ENCODE results near the gene ELANE.

Gene ELANE

DNA sequence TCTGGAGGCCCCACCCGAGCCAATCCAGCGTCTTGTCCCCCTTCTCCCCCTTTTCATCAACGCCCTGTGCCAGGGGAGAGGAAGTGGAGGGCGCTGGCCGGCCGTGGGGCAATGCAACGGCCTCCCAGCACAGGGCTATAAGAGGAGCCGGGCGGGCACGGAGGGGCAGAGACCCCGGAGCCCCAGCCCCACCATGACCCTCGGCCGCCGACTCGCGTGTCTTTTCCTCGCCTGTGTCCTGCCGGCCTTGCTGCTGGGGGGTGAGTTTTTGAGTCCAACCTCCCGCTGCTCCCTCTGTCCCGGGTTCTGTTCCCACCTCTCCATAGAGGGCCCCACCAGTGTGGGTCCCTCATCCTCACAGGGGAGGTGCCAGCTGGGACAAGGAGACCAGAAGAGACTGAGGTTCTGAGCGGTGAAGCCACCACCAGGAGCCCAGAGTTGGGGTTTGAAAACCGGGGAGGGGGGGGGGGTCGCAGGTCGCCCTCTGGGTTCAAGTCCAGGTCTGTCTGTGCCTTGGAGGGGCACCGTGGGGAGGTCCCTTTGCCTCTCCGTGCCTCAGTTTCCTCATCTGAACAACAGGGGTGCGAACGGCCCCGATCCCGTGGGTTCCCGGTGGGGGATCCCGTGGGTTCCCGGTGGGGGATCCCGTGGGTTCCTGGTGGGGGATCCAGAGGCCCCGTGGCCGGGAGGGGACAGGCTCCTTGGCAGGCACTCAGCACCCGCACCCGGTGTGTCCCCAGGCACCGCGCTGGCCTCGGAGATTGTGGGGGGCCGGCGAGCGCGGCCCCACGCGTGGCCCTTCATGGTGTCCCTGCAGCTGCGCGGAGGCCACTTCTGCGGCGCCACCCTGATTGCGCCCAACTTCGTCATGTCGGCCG, at the start of gene ELANE:
TSS of gene ELANE (plus strand) at position 168 of the 878 bp plus-strand sequence. CDS start at position 194, 26 bp downstream.
- DNase-seq, result no peak

DNA sequence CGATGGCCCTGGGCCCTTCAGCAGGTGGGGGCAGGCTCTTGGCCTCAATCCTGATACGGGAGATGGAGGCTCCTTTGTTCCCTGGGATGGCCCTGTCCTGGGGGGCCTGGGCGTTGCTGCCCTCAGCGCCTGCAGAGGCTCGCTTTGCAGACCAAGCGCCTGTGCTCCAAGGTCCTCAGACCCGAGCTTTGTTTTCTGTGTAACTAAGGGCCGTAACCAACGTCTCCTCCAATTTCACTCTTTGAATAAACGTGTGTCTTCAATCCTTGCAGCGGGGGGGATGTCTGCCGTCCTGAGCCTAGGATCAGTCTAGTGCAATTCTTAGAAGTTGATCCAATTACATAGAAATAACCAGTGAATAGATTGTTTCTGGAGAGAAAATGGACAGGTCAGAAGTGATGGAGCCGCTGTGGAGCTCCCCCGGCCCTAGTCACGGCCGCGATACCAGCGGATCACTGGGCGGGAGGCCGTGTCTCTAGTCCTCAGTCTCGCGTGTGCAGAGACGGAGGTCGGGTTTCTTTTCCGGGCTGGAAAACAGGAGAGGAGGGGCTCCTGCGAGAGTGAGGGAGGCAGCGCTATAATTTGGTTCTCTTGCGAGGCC, 49.5 kb upstream of the ELANE start:
- DNase-seq, result no peak

DNA sequence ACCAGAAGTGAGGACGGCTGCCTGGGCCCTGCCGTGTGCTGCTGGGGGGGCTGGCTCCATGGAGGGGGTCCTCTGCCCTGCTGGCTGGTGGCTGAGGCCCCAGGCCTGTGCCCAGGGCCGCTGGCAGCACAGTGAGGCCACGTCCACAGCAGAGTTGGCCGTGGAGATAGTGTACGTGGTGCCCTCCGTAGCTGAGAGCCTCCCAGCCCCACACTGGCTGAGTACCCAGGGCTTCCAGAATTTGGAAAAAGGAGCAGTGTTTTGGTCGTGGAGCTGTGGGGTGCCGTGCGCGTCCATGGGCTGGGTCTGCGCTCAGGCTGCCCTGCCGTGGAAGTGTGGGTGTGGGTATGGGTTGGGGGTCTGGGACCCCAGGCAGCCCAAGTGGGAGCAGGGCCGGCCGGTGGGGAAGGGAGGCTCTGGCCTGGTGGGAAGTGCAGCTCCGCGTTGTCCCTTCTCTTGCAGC, 49.0 kb upstream of the ELANE start:
- no peak for DNase-seq

DNA sequence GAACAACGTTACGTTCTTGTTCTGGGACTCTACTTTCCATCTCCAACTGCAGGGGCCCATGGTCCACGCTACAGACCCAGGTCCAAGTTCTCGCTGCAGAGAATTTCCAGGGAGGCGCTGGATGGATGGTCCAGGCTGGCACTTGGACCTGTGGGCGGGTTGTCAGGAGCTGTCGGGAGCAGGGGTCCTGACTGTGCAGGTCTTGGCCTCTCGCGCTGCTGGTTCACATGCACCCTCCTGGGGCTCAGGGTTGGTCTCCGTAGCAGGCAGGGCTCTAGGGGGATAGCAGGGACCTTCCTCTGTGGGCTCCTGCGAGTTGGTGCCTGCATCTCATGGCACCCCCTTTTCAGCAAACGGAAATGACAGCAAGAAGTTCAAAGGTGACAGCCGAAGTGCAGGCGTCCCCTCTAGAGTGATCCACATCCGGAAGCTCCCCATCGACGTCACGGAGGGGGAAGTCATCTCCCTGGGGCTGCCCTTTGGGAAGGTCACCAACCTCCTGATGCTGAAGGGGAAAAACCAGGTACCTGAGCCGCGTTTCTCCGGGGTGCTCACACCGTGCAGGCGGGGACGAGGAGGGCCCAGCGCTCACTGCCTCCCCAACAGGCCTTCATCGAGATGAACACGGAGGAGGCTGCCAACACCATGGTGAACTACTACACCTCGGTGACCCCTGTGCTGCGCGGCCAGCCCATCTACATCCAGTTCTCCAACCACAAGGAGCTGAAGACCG, 48.3 kb upstream of the ELANE start:
- DNase-seq, result no peak

DNA sequence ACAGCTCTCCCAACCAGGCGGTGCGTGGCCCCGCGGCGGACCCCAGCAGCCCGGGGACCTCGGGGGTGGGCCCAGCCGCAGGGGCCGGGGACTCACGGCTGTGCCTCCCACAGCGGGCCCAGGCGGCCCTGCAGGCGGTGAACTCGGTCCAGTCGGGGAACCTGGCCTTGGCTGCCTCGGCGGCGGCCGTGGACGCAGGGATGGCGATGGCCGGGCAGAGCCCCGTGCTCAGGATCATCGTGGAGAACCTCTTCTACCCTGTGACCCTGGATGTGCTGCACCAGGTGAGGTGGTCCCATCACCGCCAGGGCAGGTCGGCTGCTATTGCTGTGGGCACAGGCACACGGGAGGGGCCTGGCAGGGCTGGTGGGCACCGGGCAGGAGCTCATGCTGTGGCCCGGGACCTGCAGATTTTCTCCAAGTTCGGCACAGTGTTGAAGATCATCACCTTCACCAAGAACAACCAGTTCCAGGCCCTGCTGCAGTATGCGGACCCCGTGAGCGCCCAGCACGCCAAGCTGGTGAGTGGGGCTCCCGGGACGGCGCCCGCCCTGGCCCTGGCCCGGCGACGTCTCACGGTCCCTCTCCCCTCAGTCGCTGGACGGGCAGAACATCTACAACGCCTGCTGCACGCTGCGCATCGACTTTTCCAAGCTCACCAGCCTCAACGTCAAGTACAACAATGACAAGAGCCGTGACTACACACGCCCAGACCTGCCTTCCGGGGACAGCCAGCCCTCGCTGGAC, 47.5 kb upstream of the ELANE start:
- no peak for DNase-seq

DNA sequence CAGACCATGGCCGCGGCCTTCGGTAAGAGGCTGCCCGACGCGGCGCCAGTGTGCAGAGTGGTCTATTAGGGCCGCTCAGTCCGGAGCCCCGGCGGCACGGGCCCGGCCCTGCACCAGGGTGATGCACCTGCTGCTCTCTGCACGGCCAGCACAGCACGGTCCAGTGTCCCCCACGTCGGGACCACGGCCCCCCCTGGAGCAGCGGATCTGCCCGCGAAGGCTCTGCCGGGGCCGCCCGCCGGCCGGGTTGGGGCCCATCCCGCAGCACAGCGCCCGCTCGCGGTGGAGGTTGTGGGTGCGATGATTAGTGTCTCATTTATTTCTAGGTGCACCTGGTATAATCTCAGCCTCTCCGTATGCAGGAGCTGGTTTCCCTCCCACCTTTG, 46.9 kb upstream of the ELANE start:
- DNase-seq, result no peak

DNA sequence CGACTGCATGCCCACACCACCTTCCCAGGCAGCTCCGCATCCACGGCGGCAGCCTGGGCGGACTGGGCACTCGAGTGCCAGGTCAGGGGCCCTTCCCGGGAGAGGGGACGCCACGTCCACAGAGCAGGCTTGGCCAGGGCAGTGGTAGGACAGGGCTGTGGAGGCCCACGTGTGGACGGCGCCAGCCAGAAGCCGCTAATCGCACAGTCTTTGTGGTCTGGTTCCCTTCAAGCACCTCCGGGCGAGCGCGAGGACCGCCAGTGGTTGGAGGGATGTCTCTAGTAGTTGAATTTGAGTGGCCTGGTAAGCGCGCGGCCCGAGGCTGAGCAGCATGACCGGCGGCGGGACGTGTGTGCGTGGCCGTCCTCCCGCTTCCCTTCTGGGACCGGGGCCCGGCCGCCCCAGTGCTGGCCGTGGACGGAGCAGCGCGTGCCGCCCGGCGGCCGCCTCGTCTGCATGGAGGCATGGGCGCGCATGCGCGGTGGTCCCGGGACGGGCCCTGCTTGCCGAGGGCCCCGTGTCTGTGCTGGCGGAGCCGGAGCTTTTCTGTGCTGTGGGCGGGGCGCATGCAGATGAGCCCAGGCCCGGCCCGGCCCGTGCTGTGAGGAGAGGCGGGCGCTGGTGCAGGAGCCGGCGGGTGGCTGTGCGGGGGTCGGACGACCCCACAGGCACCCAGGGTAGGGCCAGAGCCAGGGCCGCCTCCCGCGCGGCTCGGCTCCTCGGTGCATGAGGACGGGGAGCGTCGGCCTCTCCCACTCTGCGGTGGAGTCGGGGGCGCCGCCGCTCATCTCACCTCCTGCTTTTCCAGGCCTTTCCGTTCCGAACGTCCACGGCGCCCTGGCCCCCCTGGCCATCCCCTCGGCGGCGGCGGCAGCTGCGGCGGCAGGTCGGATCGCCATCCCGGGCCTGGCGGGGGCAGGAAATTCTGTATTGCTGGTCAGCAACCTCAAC, 46.2 kb upstream of the ELANE start:
- no peak for DNase-seq

DNA sequence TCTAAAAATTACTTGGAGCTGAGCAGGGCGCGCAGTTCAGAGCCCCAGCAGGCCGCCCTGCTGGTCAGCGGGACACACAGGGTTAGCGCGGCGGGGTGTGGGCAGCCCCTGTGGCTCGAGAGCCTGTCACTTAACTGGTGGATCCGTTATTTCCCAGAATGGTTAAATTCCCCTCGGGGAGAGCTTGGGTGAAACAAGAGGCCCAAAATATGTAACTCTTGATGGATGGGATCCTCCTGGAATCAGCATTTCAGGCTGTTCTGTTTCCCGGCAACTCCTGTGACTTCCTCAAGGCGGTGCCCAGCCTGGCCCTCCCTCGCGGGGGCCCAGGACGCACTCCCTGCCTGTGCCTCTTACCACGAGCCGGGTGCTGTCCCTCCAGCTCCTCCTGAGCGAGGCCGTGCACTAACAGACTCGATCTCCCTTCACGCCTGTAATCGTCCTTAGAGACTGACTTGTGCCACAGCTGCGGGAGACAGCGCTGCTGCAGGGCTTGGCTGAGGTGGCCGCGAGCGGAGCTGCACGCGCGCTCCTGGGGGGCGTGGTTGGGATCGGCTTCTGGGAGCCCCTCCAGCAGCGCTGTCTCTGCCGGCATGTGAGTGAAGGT, 45.2 kb upstream of the ELANE start:
- no peak for DNase-seq

DNA sequence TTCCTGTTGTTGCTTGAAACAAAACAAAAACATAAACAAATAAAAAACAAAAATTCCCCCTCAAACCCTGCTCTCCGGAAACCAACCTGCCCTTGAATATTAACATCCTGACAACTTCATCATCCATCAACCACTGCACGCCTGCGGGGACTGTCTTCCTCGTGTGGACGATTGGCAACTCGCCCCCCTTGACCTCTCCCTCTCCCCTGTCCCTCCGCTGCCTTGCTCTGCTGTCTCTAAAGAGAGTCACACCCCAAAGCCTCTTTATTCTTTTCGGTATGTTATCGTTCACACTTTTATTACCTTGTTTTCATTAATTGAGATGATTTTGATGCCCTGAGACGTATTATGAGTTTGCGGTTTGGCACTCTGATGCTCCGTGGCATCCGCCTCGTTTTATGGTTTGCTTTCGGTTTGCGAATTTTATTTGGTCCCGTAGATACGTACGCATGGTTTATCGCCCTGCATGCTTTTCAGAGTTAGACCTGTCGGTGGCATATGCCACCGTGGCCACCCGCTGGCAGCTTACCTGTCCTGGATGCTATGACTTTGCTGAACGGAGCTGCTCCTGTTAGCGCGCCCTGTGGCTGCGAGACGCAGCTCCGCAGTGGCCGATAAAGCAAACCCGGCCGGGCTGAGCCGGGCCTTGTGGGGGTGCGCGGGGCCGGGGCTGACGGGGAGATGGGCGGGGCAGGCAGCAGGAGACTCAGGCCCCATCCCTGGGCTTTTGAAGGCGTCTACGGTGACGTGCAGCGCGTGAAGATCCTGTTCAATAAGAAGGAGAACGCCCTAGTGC, 44.3 kb upstream of the ELANE start:
- DNase-seq, result no peak

DNA sequence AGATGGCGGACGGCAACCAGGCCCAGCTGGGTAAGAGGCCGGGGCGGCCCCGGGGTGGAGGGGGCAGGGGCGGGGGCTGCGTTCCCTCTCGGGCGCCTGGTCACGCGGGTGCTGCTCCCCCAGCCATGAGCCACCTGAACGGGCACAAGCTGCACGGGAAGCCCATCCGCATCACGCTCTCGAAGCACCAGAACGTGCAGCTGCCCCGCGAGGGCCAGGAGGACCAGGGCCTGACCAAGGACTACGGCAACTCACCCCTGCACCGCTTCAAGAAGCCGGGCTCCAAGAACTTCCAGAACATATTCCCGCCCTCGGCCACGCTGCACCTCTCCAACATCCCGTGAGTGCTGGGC, 43.7 kb upstream of the ELANE start:
- DNase-seq, result no peak

DNA sequence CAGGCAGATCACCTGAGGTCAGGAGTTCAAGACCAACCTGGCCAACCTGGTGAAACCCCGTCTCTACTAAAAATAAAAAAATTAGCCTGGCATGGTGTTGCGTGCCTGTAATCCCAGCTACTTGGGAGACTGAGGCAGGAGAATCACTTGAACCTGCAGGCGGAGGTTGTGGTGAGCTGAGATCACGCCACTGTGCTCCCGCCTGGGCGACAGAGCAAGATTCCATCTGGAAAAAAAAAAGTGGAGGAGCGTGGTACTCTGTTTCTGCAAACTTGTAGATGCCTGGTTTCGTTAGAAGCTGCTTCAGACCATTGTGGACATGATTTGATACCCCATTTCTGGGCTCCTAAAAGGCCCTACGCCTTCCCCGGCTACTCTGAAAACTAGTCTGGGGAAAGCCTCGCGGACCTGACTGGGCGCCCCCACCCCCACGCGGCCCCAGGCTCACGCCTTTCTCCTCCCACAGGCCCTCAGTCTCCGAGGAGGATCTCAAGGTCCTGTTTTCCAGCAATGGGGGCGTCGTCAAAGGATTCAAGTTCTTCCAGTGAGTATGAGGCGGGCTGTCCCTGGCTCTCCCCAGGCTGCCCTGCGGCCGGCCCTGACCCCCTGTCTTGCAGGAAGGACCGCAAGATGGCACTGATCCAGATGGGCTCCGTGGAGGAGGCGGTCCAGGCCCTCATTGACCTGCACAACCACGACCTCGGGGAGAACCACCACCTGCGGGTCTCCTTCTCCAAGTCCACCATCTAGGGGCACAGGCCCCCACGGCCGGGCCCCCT, 41.8 kb upstream of the ELANE start:
- no peak for DNase-seq

DNA sequence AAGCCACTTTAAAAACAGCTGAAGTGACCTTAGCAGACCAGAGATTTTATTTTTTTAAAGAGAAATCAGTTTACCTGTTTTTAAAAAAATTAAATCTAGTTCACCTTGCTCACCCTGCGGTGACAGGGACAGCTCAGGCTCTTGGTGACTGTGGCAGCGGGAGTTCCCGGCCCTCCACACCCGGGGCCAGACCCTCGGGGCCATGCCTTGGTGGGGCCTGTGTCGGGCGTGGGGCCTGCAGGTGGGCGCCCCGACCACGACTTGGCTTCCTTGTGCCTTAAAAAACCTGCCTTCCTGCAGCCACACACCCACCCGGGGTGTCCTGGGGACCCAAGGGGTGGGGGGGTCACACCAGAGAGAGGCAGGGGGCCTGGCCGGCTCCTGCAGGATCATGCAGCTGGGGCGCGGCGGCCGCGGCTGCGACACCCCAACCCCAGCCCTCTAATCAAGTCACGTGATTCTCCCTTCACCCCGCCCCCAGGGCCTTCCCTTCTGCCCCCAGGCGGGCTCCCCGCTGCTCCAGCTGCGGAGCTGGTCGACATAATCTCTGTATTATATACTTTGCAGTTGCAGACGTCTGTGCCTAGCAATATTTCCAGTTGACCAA, 41.1 kb upstream of the ELANE start:
- DNase-seq, result no peak

DNA sequence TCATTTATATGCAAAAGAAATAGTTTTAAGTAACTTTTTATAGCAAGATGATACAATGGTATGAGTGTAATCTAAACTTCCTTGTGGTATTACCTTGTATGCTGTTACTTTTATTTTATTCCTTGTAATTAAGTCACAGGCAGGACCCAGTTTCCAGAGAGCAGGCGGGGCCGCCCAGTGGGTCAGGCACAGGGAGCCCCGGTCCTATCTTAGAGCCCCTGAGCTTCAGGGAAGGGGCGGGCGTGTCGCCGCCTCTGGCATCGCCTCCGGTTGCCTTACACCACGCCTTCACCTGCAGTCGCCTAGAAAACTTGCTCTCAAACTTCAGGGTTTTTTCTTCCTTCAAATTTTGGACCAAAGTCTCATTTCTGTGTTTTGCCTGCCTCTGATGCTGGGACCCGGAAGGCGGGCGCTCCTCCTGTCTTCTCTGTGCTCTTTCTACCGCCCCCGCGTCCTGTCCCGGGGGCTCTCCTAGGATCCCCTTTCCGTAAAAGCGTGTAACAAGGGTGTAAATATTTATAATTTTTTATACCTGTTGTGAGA, 40.5 kb upstream of the ELANE start:
- no peak for DNase-seq

DNA sequence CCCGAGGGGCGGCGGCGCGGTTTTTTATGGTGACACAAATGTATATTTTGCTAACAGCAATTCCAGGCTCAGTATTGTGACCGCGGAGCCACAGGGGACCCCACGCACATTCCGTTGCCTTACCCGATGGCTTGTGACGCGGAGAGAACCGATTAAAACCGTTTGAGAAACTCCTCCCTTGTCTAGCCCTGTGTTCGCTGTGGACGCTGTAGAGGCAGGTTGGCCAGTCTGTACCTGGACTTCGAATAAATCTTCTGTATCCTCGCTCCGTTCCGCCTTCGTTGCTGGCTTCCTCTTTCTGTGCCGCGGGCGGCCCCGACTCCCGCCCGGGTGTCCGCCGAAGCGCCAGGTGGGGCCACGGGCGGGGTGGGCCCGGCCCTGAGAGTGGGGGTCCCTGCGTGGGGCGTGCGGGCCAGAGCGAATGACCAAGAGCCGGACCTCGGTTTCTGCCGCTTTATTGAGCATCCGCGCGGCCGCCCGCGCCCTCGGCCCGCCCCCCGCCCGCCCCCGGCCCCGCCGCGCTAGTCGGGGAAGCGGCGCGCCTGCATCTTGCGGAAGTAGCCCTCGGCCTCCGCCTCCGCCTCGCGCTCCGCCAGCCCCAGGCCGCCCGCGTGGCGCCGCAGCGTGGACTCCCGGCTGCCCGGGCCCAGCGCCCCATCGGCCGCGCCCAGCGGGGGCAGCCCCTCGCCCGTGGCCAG, 39.9 kb upstream of the ELANE start:
- DNase-seq, result no peak

DNA sequence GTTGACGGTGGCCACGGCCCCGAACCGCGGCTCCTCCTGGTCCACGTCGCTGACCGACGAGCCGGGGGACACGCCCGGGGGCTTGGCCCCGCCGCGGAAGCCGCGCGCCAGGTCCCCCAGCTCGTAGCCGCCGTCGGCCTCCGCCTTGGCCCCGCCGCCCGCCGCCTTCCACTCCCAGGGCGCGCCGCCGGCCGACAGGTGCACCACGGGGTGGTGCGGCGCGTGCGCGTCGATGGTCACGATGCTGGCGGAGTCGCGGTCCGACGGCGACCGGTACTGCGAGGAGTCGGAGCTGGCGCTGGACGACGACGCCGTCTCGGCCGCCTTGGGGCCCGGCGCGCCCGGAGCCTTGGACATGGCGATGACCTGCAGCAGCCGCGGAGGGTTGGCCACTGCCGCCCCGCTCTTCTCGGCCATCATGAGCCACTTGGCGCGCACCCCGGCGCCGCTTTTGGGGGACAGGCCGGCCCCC, 39.3 kb upstream of the ELANE start:
- no peak for DNase-seq

DNA sequence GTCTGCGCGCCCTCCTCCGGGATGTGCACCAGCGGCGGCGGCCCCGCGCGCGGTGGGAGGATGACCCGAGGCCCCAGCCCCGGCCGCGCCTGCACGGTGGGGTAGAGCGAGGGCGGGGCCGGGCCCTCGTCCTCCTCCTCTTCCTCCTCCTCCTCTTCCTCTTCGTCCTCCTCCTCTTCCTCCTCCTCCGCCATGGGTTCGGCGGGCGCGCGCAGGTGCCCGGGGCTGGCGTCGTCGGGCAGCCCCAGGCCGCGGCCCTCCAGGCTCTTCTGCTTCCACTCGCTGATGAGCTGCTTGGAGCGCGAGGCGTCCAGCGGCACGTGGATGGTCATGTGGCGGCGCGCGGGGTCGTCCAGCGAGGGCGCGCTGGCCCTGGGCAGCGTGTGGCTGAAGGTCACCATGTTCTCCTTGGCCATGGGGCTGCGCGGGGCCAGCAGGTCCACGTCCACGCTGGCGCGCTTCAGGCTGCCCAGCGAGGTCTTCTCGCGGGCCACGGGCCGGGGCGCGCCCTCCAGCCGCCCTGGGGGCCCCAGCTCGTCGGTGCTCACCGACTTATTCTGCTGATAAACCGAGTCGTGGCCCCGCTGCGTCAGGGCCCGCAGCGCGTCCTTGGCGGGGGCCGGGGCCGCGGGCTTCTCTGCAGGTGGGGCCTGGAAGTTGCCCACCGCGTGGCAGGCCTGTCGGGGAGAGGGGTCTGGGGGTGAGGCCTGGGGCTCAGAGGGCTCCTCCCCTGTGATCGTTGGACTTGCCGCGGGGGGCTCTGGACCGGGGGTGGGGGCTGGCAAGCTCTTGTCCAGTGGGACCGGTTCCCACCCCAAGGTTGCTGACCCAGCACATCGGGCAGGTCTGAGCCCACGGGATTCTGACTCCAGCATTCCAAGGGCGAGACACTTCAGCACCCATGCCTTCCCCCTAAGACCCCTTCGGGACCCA, 38.6 kb upstream of the ELANE start:
- no peak for DNase-seq

Measured in activated T-cell treated with anti-CD3 and anti-CD28 coated beads for 4 hours (primary cell).